Suprapubic skin (tissue), 4 donors: ENCODE data around the gene CYFIP2.

Source experiments
- CTCF ChIP-seq, 2 donors: fragments of 200-600 bp in 1 of 2; fragments of 450-650 bp in 1 of 2; sonication (generic) in 1 of 2; IDR thresholded peaks; one replicate each; pipeline ENCODE4 v1.5.1; 2016 to 2019; ENCODE audit warnings: antibody characterized with exemption in 2 of 2, mild to moderate bottlenecking in 1 of 2, moderate library complexity in 1 of 2
- EP300 ChIP-seq: sonication (generic); formaldehyde crosslinking; IDR thresholded peaks from one replicate; pipeline ENCODE4 v1.6.1; 2017; ENCODE audit warnings: antibody characterized with exemption
- POLR2A ChIP-seq, 2 donors: fragments of 450-650 bp; IDR thresholded peaks; one replicate each; pipeline ENCODE4 v1.6.1; 2017; ENCODE audit warnings: antibody characterized with exemption in 2 of 2, mild to moderate bottlenecking in 2 of 2, moderate library complexity in 2 of 2
- POLR2AphosphoS5 ChIP-seq, 3 donors: sonication (generic); formaldehyde crosslinking; IDR thresholded peaks; one replicate each; pipeline ENCODE4 v1.6.1; 2017; ENCODE audit warnings: antibody characterized with exemption in 3 of 3

GRCh38 chr5:157390133-157390532 is 124.2 kb downstream of the CYFIP2 start:
- TF ChIP-seq CTCF (IDR thresholded peaks at IDR 0.05) (no peak), POLR2A (IDR thresholded peaks at IDR 0.05) (no peak), POLR2AphosphoS5 (IDR thresholded peaks at IDR 0.05) (no peak), EP300 (no peak)
